Prostate gland (tissue), 1 donor: ENCODE results near the gene CTCF.

Source experiments
- POLR2A ChIP-seq: fragments of 450-650 bp; IDR thresholded peaks from one replicate; pipeline ENCODE4 v1.6.1; 2016; ENCODE audit warnings: antibody characterized with exemption, mild to moderate bottlenecking
- POLR2AphosphoS5 ChIP-seq: sonication (generic); formaldehyde crosslinking; IDR thresholded peaks from one replicate; pipeline ENCODE4 v1.6.1; 2017; ENCODE audit warnings: antibody characterized with exemption

- TF ChIP-seq POLR2A, result no peak
- peak; percentile 31 for TF ChIP-seq POLR2AphosphoS5
Measured at GRCh38 chr16:67514382-67514828, 47.9 kb upstream of the CTCF start.
